ENCODE results near the gene TREML1. TPM values are rescaled to one million over a fixed set of nuclear protein-coding genes. Genes with fewer than 3 reads are reported as not detected.

Gene TREML1
- total RNA-seq, 1 donor from 2014 or later: not detected

GRCh38 chr6:41135062-41135832, 18.9 kb downstream of the TREML1 start:
- TF ChIP-seq CTCF (IDR thresholded peaks at IDR 0.05): no peak
- intact Hi-C loops (cut with DNase I): no loop called here
- H3K27me3 ChIP-seq: no peaks in the 10 kb centered on the region
- no peak overlapping the region for H3K4me3 ChIP-seq
- no peak for DNase-seq (ENCODE audit: low spot score in 2 of 2)
- H3K36me3 ChIP-seq: peaks cover 5 to 17% of the 10 kb centered on the region in 2 donors
- no peak overlapping the region for H3K27ac ChIP-seq
- no peaks in the 10 kb centered on the region for H3K9me3 ChIP-seq
- no peaks in the 10 kb centered on the region for H3K4me1 ChIP-seq

- H3K36me3 ChIP-seq: peaks cover 5 to 12% of the 10 kb centered on the region in 2 donors
- H3K27ac ChIP-seq: no peak overlapping the region
- no peaks in the 10 kb centered on the region for H3K4me1 ChIP-seq
- H3K4me3 ChIP-seq: no peak overlapping the region
- H3K9me3 ChIP-seq: no peaks in the 10 kb centered on the region
- H3K27me3 ChIP-seq: no peaks in the 10 kb centered on the region
- no peak for DNase-seq (ENCODE audit: low spot score in 2 of 2)
- no peak for TF ChIP-seq CTCF (IDR thresholded peaks at IDR 0.05)
- intact Hi-C loops (cut with DNase I): no loop called here
These were observed 21.9 kb downstream of the TREML1 start for GRCh38 chr6:41132254-41132653.

GRCh38 chr6:41125282-41125681, 28.9 kb downstream of the TREML1 start:
- H3K27ac ChIP-seq: no peak overlapping the region
- peaks cover 0 to 17% of the 10 kb centered on the region in 2 donors for H3K36me3 ChIP-seq
- H3K4me1 ChIP-seq: no peaks in the 10 kb centered on the region
- no peak for TF ChIP-seq CTCF (IDR thresholded peaks at IDR 0.05)
- DNase-seq (ENCODE audit: low spot score in 2 of 2): no peak
- H3K4me3 ChIP-seq: no peak overlapping the region
- H3K9me3 ChIP-seq: no peaks in the 10 kb centered on the region
- no peaks in the 10 kb centered on the region for H3K27me3 ChIP-seq
- intact Hi-C loops (cut with DNase I): no loop called here

- TF ChIP-seq CTCF (IDR thresholded peaks at IDR 0.05): no peak
- DNase-seq (ENCODE audit: low spot score in 2 of 2): no peak
- H3K27me3 ChIP-seq: no peaks in the 10 kb centered on the region
- H3K27ac ChIP-seq: no peak overlapping the region
- peaks cover 0 to 17% of the 10 kb centered on the region in 2 donors for H3K36me3 ChIP-seq
- H3K9me3 ChIP-seq: no peaks in the 10 kb centered on the region
- intact Hi-C loops (cut with DNase I): no loop called here
- no peak overlapping the region for H3K4me3 ChIP-seq
- H3K4me1 ChIP-seq: no peaks in the 10 kb centered on the region
These were observed 31.2 kb downstream of the TREML1 start for GRCh38 chr6:41122918-41123317.

GRCh38 chr6:41122373-41122772, 31.8 kb downstream of the TREML1 start:
- H3K4me3 ChIP-seq: no peak overlapping the region
- H3K4me1 ChIP-seq: no peaks in the 10 kb centered on the region
- intact Hi-C loops (cut with DNase I): no loop called here
- H3K27me3 ChIP-seq: no peaks in the 10 kb centered on the region
- H3K27ac ChIP-seq: no peak overlapping the region
- H3K36me3 ChIP-seq: peaks cover 0 to 17% of the 10 kb centered on the region in 2 donors
- TF ChIP-seq CTCF (IDR thresholded peaks at IDR 0.05): no peak
- DNase-seq (ENCODE audit: low spot score in 2 of 2): no peak
- H3K9me3 ChIP-seq: no peaks in the 10 kb centered on the region
